ENCODE measurements around the gene DDI2. TPM values are rescaled to one million over a fixed set of nuclear protein-coding genes. Genes with fewer than 3 reads are reported as not detected.

Gene DDI2
- total RNA-seq, 1 donor from 2014 or later: 23.3 TPM

DNA sequence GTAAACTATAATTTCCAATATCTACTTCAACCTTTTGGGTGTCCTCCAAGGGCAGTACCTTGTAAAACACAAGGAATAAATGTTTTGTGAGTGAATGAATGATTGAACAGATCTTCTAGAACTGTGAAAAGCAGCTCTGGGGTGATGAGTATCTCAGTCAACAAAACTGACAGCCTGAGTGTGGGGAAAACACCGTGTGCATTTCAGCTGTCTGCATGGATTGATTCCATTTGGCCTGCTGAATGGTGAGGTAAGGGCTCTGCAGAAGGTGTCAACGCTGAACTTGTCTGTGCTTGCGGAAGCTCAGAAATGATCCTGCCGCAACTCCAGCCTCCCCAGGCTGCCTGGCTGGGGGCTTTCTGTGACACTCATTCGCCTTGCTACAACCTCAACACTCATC, 25.0 kb upstream of the DDI2 start:
- Histone ChIP-seq H3K4me2 (no peak overlapping the region), H2AFZ (replicated peaks) (no peak overlapping the region), H3F3A (ENCODE audit: low read depth) (peaks cover 10% of the 10 kb centered on the region), H3K27ac (no peak overlapping the region), H3K79me2 (ENCODE audit: low read depth) (no peaks in the 10 kb centered on the region), H3K4me1 (peaks cover 5% of the 10 kb centered on the region), H4K20me1 (ENCODE audit: low read depth) (no peaks in the 10 kb centered on the region), H3K36me3 (no peaks in the 10 kb centered on the region), H3K27me3 (peaks cover 10% of the 10 kb centered on the region), H3K4me3 (no peak overlapping the region), H3K9ac (no peak overlapping the region), H3K9me3 (ENCODE audit: low read depth) (no peaks in the 10 kb centered on the region)
- no peak overlapping the region for H3K4me3 Mint-ChIP-seq
- H3K36me3 Mint-ChIP-seq: no peaks in the 10 kb centered on the region
- H3K4me1 Mint-ChIP-seq: peaks cover 7% of the 10 kb centered on the region
- no peaks in the 10 kb centered on the region for H3K9me3 Mint-ChIP-seq
- DNase-seq (ENCODE audit: low spot score): no peak
- H3K27me3 Mint-ChIP-seq (ENCODE audit: insufficient read depth, low read depth): peaks cover 7% of the 10 kb centered on the region
- no peak overlapping the region for H3K27ac Mint-ChIP-seq
- TF ChIP-seq EZH2phosphoT487 (IDR thresholded peaks at IDR 0.05) (no peak), EZH2 (IDR thresholded peaks at IDR 0.05) (no peak)
- TF ChIP-seq, protein P1, sequence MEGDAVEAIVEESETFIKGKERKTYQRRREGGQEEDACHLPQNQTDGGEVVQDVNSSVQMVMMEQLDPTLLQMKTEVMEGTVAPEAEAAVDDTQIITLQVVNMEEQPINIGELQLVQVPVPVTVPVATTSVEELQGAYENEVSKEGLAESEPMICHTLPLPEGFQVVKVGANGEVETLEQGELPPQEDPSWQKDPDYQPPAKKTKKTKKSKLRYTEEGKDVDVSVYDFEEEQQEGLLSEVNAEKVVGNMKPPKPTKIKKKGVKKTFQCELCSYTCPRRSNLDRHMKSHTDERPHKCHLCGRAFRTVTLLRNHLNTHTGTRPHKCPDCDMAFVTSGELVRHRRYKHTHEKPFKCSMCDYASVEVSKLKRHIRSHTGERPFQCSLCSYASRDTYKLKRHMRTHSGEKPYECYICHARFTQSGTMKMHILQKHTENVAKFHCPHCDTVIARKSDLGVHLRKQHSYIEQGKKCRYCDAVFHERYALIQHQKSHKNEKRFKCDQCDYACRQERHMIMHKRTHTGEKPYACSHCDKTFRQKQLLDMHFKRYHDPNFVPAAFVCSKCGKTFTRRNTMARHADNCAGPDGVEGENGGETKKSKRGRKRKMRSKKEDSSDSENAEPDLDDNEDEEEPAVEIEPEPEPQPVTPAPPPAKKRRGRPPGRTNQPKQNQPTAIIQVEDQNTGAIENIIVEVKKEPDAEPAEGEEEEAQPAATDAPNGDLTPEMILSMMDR (IDR thresholded peaks at IDR 0.05): no peak

DNA sequence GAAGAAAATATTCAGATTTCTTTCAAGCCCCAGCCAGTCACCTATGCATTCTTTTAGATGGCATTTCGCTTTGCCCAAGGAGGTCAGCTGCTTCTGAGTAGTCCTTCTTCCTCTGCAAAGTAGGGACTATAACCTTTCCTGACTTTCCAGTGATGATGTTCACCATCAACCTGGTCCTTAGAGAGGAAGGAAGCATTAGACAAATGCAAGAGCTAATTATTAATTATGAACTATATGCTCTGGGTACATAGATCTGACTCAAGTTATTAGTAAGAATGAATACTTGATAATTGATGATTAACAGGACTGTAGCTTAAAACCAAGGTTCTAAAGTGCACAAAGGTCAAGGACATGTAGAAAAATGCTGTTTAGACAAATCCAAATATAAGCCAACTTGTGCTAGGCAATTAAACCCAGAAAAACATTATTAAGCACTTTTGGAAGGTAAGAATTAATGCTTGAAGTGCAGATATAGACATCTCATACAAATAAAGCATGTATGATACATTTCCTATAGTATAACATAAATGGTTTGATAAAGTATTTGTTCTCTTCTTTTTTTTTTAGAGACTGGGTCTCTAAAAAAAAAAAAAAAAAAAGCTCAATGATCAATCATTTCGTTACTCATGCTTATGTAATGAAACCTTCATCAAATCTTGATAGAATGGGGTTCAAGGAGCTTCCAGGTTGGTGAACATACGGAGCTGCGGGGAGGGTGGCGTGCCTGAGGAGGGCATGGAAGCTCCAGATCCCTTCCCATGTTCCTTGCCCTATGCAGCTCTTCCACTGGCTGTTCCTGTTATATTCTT, 21.2 kb upstream of the DDI2 start:
- H3K4me3 ChIP-seq: no peak overlapping the region
- Mint-ChIP-seq H3K36me3 (no peaks in the 10 kb centered on the region), H3K4me1 (peaks cover 7% of the 10 kb centered on the region), H3K9me3 (no peaks in the 10 kb centered on the region), H3K27me3 (ENCODE audit: insufficient read depth, low read depth) (peaks cover 5% of the 10 kb centered on the region), H3K27ac (no peak overlapping the region), H3K4me3 (no peak overlapping the region)
- DNase-seq (ENCODE audit: low spot score): no peak
- H3K79me2 ChIP-seq (ENCODE audit: low read depth): no peaks in the 10 kb centered on the region
- no peak overlapping the region for H3K9ac ChIP-seq
- no peaks in the 10 kb centered on the region for H3K36me3 ChIP-seq
- H3K4me1 ChIP-seq: peaks cover 5% of the 10 kb centered on the region
- no peak overlapping the region for H3K27ac ChIP-seq
- TF ChIP-seq EZH2 (IDR thresholded peaks at IDR 0.05): no peak
- TF ChIP-seq, protein P1 (IDR thresholded peaks at IDR 0.05): no peak
- TF ChIP-seq EZH2phosphoT487 (IDR thresholded peaks at IDR 0.05): no peak
- H3K27me3 ChIP-seq: peaks cover 10% of the 10 kb centered on the region
- H3K9me3 ChIP-seq (ENCODE audit: low read depth): no peaks in the 10 kb centered on the region
- no peaks in the 10 kb centered on the region for H4K20me1 ChIP-seq (ENCODE audit: low read depth)
- peak overlapping the region; percentile 57 for H2AFZ ChIP-seq (replicated peaks)
- peaks cover 10% of the 10 kb centered on the region for H3F3A ChIP-seq (ENCODE audit: low read depth)
- no peak overlapping the region for H3K4me2 ChIP-seq

DNA sequence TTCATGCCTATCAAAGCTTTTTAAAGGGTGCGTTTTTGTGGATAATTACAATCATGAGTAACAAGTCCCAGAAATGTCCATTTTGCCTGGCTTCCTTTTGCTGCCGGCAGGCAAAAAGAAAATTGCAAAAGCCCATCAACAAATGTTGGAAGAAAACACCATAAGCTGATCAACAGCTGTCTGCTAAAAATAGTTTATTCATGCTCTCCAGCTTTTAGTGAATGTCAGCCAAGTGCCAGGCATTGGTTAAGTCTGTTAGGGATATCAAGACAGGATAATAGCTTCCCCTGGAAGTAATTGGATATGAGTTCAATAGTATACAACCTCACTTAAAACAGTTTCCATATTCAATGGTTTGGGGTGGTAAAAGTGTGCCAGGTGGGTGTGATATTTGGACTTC, 18.8 kb upstream of the DDI2 start:
- no peaks in the 10 kb centered on the region for H3K36me3 Mint-ChIP-seq
- H3K36me3 ChIP-seq: no peaks in the 10 kb centered on the region
- DNase-seq (ENCODE audit: low spot score): no peak
- peaks cover 15% of the 10 kb centered on the region for H3F3A ChIP-seq (ENCODE audit: low read depth)
- H3K27ac Mint-ChIP-seq: no peak overlapping the region
- H3K4me1 ChIP-seq: peaks cover 5% of the 10 kb centered on the region
- H3K4me3 ChIP-seq: no peak overlapping the region
- TF ChIP-seq EZH2 (IDR thresholded peaks at IDR 0.05) (no peak), EZH2phosphoT487 (IDR thresholded peaks at IDR 0.05) (no peak)
- TF ChIP-seq, protein P1 (IDR thresholded peaks at IDR 0.05): no peak
- no peak overlapping the region for H3K4me3 Mint-ChIP-seq
- no peak overlapping the region for H3K27ac ChIP-seq
- H3K27me3 ChIP-seq: peaks cover 10% of the 10 kb centered on the region
- no peaks in the 10 kb centered on the region for H3K9me3 Mint-ChIP-seq
- no peaks in the 10 kb centered on the region for H4K20me1 ChIP-seq (ENCODE audit: low read depth)
- no peaks in the 10 kb centered on the region for H3K9me3 ChIP-seq (ENCODE audit: low read depth)
- H3K4me2 ChIP-seq: no peak overlapping the region
- H3K79me2 ChIP-seq (ENCODE audit: low read depth): no peaks in the 10 kb centered on the region
- peaks cover 20% of the 10 kb centered on the region for H3K4me1 Mint-ChIP-seq
- H3K27me3 Mint-ChIP-seq (ENCODE audit: insufficient read depth, low read depth): peaks cover 5% of the 10 kb centered on the region
- no peak overlapping the region for H2AFZ ChIP-seq (replicated peaks)
- H3K9ac ChIP-seq: no peak overlapping the region
